DMS53 treated with DMSO at 0.1 percent for 48 hours (cell line): ENCODE results near the gene CENPP.

ENCODE experiments used
- DNase-seq: peaks from one replicate; lab custom pipeline; 2025; ENCODE audit not compliant: unreplicated experiment; lab: John Stamatoyannopoulos, UW

CENPP gene

GRCh38 chr9:92634712-92635605 is 309.2 kb downstream of the CENPP start:
- DNase-seq, result peak; percentile 40

GRCh38 chr9:92635760-92636159 is 310.0 kb downstream of the CENPP start:
- DNase-seq, result no peak

- no peak for DNase-seq
These were observed 310.9 kb downstream of the CENPP start for GRCh38 chr9:92636627-92637026.

DNA sequence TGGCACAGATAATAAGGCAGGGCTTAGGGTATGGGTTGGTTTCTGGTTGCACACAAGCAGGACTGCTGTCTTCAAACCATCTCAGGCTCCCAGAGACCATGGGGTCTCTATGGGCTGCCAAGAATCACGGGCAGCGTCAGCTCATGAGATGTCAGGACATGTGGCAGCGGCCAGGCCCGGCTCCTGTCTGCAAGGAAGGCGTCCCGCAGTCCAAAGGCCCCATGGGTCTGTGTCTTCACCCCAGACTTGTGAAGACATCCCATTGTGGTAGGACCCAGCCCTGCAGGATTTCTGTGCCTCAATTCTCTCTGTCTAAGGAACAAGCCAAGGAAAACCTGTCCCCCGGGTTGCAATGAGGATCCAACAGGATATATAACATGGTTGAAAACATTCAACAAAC is 311.6 kb downstream of the CENPP start:
- no peak for DNase-seq

- no peak for DNase-seq
These were observed 312.3 kb downstream of the CENPP start for GRCh38 chr9:92637886-92638620.

- DNase-seq, result no peak
These were observed 312.9 kb downstream of the CENPP start for GRCh38 chr9:92638621-92639101.

DNA sequence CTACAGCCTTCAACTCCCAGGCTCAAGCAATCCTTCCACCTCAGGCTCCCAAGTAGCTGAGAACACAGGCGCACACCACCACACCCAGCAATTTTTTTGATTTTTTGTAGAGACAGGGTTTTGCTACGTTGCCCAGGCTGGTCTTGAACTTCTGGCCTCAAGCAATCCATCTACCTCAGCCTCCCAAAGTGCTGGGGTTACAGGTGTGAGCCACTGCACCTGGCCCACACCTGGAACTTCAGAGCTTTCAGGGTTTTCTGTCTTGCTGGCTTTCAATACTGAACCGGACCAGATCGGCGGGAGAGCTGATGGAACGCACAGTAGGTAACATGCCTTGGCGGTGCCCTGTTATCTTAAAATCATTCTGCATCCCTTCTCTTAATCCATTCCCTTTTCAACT is 313.4 kb downstream of the CENPP start:
- no peak for DNase-seq

- DNase-seq, result no peak
These were observed 314.1 kb downstream of the CENPP start for GRCh38 chr9:92639791-92640271.

GRCh38 chr9:92640398-92641091 is 314.8 kb downstream of the CENPP start:
- DNase-seq, result no peak

GRCh38 chr9:92641092-92641809 is 315.5 kb downstream of the CENPP start:
- DNase-seq, result no peak

- DNase-seq, result no peak
These were observed 316.3 kb downstream of the CENPP start for GRCh38 chr9:92642041-92642451.

DNA sequence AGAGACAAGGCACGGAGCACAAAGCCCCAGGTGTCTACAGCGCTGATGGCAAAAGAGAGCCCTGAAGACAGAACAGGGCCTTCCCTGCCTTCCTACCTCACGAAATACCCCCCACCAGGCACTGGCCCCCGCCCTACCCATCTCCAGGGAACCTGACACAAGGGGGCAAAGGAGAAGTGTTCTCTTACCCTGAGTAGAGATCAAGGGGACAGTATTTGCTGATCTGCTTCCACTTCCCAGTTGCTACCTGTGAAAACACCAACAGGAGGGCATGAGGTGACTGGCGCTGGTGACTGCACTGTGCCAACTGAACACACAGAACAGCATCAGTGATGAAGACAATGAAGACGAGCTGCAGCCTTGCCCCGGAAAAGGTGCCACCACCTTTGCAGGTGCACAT is 316.8 kb downstream of the CENPP start:
- DNase-seq, result no peak

- no peak for DNase-seq
These were observed 318.5 kb downstream of the CENPP start for GRCh38 chr9:92644278-92644677.

GRCh38 chr9:92645041-92645440 is 319.3 kb downstream of the CENPP start:
- DNase-seq, result no peak

DNA sequence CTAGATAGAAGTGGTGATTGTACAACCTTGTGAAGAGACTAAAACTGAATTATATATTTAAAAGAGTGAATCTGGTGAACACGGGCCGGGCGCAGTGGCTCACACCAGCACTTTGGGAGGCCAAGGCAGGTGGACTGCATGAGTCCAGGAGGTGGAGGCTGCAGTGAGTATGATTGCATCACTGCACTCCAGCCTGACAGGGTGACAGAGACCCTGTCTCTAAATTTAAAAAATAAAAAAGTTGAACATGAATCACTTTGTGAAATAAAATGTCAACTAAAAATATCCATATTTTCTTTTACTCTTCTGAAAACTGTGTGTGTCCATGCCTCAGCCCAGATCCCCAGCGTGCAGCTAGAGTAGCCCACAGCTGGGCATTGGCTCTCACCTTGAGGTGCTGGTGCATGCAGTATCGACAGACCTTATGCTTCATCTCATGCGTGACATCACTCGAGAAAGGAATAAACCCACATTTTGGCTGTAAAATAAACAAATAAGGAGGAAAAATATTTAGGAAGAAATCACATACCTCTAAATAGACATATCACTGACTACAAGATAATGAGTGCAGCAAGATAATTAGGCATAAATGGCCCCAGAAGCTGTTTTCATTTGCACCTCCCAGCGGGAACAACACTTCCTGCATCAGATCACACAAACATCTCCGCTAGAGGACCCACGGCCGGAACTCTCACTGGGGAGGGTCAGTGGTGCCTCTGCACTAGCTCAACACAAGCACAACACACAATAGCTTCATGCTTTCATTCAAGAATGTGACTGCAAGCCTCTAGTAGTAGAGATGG is 322.1 kb downstream of the CENPP start:
- DNase-seq, result no peak

DNA sequence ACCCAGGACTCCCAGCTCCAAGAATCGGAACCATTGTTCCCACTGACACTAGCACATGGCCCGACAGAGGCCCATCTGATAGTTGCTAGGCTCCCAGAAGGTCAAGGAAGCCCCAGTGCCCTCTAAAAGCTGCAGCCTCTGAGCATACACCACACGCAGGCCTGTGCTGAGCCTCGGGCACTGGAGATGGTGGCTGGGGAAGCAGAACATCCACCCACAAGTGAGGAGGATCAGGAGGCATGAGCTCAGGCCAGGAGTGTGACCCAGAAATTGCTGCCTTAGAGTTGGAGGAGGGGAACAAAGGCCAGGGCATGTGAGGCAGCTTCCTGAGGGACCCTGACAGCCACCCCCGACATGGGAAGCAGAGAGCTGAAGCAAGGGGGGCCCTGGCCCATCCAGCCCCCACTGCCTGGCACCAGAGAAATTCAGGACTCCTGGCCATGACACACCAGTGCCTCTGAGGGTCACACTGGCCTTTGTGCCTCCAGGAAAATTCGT is 322.8 kb downstream of the CENPP start:
- no peak for DNase-seq

GRCh38 chr9:92649007-92649406 is 323.3 kb downstream of the CENPP start:
- no peak for DNase-seq

DNA sequence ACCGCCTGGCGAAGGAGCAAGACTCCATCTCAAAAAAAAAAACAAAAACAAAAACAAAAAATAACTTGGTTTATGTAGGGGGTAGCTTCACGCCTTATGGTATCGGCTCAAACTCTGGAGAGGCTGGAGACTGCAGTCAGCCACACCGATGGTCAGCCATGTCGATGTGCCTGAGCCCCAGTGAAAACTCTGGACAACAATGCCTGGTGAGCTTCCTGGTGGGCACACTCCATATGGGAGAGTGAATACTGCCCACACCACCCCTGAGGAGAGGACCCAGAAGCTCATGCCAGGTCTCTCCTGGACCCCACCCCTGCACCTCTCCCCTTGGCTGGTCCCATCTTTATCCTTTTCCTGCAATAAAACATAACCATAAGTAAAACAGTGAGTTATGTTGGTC is 324.5 kb downstream of the CENPP start:
- no peak for DNase-seq

DNA sequence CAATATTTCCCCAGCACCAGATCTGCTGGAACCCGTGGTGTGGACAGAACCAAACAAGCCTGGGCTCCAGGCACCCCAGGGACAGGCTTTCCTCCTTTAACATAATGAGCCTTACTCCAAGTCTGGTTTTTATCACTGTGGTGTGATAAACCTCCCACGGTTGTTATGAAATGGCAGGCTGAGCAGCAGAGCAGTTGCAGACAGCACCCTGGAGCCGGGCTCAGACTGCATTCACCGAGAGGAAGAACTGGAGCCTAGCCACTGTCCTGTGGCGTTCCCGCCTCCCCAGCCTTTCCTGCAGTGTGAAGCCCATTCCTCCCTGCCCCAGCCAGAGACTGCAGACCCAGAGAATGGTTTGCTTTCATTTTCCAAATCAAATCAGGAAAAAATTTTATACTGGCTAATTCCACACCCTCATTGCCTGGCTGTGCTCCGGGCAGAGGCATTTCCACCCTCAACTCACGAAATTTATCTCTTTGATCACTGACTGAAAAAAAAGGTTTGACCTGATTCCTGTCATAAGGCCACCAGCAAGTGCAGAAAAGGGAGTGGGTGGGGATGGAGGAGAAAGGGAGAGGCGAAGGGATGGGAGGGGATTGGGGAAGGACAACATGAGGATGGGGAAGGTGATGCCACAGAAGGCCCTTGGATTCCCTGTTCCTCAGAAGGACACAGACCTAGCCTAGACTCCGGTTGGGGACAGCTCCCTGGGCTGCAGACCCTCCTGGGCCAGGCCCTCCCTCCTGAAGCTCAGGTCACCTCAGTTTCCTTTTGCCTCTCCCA is 325.3 kb downstream of the CENPP start:
- DNase-seq, result no peak
